NCI-H146 (cell line): Measurements from ENCODE around the gene IQGAP2.
"Not testable (repeated sequence)": the region's sequence is repeated elsewhere in the genome, so short reads cannot be mapped to it uniquely, and the experiment has no call there.

ENCODE experiments used
- DNase-seq: peaks from one replicate; lab custom pipeline; 2025; lab: John Stamatoyannopoulos, UW

IQGAP2 gene

GRCh38 chr5:76663573-76663972 lies 260.5 kb downstream of the IQGAP2 start:
- DNase-seq = no peak

- DNase-seq = no peak
Measured at GRCh38 chr5:76664079-76664478, 261.0 kb downstream of the IQGAP2 start.

GRCh38 chr5:76667495-76667894 lies 264.4 kb downstream of the IQGAP2 start:
- no peak for DNase-seq

DNA sequence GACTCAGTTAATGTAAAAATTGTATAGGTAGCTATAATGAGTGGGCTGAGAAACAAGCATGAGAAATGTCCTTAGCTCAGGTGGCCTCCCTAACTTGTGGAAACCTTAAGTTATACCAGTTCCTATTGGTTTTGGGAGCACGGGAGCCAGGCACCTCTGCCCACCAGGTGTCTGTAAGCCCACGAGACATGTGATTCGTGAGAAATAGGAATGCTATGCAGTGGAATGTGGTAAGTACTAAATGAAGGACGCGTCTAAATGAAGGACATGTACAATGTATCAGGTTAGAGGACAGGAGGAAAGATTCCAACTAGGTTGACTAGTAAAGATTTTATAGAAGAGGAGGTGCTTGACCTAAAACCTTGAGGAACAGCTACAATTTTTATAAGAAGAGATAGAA lies 266.2 kb downstream of the IQGAP2 start:
- no peak for DNase-seq

DNA sequence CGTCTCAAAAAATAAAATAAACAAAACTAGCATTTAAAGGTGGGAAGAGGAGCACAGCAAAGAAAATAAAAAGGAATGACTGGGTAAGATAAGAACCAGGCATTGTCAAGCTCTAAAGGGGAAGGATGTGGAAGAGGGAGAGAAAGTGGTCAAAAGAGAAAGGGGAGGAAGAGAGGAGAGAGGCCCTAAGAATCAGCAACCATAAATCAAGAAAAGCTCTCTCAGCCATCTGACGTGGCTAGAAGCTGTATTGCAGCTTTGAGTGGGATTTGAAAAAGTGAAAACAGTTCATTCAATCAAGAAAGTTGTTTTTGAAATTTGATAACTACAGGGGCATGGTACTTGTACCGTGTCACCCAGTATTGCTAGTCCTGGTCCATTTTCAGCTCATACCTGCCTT lies 267.4 kb downstream of the IQGAP2 start:
- no peak for DNase-seq

GRCh38 chr5:76672242-76672641 lies 269.2 kb downstream of the IQGAP2 start:
- DNase-seq = no peak

- DNase-seq = no peak
Measured at GRCh38 chr5:76673125-76673524, 270.0 kb downstream of the IQGAP2 start.

DNA sequence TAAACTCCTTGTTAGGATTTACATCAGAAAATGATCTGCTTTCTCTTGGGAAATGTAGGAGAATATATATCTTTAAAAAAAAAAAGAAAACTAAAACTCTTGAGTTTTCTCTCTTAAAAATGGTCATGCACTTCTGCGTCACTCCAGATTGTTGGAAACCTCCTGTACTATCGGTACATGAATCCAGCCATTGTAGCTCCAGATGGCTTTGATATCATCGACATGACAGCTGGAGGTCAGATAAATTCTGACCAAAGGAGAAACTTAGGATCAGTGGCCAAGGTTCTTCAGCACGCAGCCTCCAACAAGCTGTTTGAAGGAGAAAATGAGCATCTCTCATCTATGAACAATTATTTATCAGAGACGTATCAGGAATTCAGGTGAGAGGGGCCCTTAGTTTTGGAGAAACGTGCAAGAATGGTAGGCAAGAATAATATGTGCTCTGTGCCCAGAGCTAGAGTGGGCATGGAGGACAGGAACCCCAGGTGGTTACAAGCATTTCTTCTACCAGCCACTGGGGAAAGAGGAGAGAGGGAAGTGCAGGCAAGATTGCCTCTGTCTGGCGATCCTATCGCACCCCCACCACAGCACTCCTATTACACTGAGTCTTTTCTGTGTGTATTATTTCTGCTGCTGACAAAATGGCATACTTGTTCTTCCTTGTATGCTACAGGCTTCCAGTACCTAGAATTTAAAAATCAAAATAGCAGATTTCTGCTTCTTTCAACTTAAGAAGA lies 271.4 kb downstream of the IQGAP2 start:
- DNase-seq = no peak

DNA sequence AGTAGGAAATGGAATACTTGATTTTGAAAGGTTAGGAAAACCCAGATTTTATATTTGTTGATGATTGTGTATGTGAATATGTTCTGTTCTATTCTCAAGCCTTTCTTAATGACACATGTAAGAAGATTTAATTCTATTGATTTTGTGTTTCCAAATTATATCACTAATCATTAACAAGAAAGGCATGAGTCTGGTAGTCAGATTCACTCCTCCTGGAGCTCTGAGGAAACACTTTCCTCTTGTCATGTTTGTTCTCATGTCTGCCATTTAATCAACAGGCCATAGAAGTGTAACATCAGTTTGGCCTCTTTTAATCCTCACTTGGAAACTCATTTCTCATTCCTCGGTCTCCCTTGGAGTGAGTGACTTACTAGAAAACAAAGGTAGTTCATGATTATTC lies 272.3 kb downstream of the IQGAP2 start:
- DNase-seq = no peak

- no peak for DNase-seq
Measured at GRCh38 chr5:76677849-76678472, 274.9 kb downstream of the IQGAP2 start.

- no peak for DNase-seq
Measured at GRCh38 chr5:76679231-76679630, 276.1 kb downstream of the IQGAP2 start.

DNA sequence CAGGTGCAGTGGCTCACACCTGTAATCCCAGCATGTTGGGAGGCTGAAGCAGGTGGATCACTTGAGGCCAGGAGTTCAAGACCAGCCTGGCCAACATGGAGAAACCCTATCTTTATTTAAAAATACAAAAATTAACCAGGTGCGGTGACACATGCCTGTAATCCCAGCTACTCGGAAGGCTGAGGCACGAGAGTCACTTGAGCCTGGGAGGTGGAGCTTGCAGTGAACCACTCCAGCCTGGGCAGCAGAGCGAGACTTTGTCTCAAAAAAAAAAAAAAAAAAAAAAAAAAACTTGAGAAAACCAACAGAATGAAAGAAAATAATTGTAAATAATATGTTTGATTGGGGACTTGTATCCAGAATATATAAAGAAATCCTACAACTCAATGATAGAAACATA lies 277.7 kb downstream of the IQGAP2 start:
- not testable (repeated sequence) for DNase-seq

GRCh38 chr5:76681287-76681686 lies 278.2 kb downstream of the IQGAP2 start:
- DNase-seq = no peak

GRCh38 chr5:76682387-76682786 lies 279.3 kb downstream of the IQGAP2 start:
- no peak for DNase-seq

DNA sequence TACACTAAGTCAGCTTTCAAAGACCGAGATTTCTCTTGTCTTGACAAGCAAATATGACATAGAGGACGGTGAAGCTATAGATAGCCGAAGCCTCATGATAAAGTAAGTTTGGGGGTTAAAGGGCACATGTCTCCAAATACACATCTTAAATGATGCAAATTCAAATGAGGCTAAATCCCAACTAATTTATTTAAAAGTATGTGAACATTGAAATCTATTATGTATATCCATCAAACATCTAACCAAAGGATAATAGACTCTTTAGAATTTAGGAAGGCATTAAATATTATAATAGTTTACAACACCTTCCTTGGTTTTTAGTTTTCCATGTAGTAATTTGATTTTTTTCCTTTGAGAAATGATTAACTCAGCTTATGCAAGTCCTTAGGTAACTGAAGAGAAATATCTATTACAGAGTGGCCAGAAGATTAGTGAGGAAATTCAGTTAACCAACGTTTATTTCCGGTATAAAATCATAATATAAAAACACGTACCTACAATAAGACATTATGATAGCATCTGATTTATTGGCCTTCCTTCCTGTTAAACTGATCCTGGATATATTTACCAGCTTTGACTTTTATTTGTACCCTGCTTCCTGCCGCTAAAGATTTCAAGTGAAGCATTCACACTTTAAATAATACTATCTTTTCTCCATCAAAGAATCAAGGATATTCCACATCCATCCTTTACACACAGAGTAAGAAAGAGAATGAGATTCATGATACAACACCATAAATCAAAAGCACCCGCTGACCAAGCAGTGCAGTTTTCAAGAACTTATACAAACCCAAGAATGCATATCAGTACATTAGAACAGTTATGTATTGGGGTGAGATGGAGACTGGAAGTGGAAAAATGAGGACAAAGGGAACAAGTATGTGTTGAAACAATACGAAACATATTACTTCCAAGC lies 281.0 kb downstream of the IQGAP2 start:
- DNase-seq = no peak

GRCh38 chr5:76684756-76685519 lies 281.9 kb downstream of the IQGAP2 start:
- no peak for DNase-seq

GRCh38 chr5:76685704-76686103 lies 282.6 kb downstream of the IQGAP2 start:
- no peak for DNase-seq

DNA sequence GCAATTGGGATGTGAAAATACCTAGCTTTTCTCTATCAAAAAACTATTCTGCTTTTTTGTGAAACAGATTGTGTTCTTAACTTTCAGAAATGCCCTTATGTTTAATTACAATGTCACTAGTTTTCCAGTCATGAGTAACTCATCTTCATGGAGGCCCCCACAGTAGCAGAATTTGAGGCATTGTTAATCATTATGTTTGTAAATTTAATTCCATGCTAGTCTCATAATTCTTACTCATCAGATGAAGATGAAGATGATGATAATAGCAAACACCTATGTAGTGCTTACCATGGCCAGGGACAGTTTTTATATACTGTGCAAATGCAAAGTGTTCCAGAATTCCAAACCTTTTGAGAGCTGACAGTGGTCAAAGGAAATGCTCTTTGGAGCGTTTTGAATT lies 285.1 kb downstream of the IQGAP2 start:
- no peak for DNase-seq

DNA sequence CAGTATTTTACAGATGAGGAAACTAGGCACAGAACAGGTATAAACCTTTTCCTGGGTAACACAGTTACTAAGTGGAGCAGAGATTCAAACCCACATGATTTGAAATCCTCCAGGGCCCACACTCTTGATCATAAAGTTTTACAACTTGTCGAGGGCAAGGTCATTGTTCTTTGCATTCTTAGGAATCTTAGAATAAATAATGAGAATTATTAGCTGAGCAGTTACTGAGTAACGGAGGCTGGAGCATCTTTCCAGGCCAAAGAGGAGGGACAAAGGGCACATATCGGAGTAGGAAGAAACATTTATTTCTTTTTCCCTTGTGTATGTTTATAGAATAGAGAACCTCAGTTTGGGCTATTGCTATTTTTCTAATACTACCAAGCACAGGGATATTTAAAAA lies 285.8 kb downstream of the IQGAP2 start:
- no peak for DNase-seq

- no peak for DNase-seq
Measured at GRCh38 chr5:76689321-76690036, 286.4 kb downstream of the IQGAP2 start.

- DNase-seq = no peak
Measured at GRCh38 chr5:76690037-76690679, 287.1 kb downstream of the IQGAP2 start.
